ENCODE measurements around the gene CD151. TPM values are rescaled to one million over a fixed set of nuclear protein-coding genes. Genes with fewer than 3 reads are reported as not detected.

CD151 gene
- total and polyA plus RNA-seq, 4 donors = 31.6 to 264 (median 124) TPM

- no peaks in the 10 kb centered on the region for H3K9me3 ChIP-seq (ENCODE audit: control insufficient read depth in 4 of 4, low read length in 3 of 4)
- TF ChIP-seq GABPA (IDR thresholded peaks at IDR 0.05 in 1 of 2, conservative IDR thresholded peaks at IDR 0.05 in 1 of 2) (no peak), REST (IDR thresholded peaks at IDR 0.05) (no peak), YY1 (IDR thresholded peaks at IDR 0.05) (no peak), FOXA1 (IDR thresholded peaks at IDR 0.05) (no peak), JUND (IDR thresholded peaks at IDR 0.05) (no peak), FOXA2 (IDR thresholded peaks at IDR 0.05) (no peak), RXRA (IDR thresholded peaks at IDR 0.05) (no peak), MAX (IDR thresholded peaks at IDR 0.05) (no peak), TAF1 (conservative IDR thresholded peaks at IDR 0.05) (no peak), NR2F2 (IDR thresholded peaks at IDR 0.05) (no peak)
- TF ChIP-seq, protein P1, sequence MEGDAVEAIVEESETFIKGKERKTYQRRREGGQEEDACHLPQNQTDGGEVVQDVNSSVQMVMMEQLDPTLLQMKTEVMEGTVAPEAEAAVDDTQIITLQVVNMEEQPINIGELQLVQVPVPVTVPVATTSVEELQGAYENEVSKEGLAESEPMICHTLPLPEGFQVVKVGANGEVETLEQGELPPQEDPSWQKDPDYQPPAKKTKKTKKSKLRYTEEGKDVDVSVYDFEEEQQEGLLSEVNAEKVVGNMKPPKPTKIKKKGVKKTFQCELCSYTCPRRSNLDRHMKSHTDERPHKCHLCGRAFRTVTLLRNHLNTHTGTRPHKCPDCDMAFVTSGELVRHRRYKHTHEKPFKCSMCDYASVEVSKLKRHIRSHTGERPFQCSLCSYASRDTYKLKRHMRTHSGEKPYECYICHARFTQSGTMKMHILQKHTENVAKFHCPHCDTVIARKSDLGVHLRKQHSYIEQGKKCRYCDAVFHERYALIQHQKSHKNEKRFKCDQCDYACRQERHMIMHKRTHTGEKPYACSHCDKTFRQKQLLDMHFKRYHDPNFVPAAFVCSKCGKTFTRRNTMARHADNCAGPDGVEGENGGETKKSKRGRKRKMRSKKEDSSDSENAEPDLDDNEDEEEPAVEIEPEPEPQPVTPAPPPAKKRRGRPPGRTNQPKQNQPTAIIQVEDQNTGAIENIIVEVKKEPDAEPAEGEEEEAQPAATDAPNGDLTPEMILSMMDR (IDR thresholded peaks at IDR 0.05; ENCODE audit: low read depth, low read length, missing input control) = no peak
- H3K27ac ChIP-seq (ENCODE audit: low read depth in 1 of 2, low read length in 2 of 2) = no peak overlapping the region
- no peak for DNase-seq (ENCODE audit: low spot score)
- 97% methylated on average over 30 of the region's 30 CpGs for WGBS
- H3K4me1 ChIP-seq (ENCODE audit: control insufficient read depth in 4 of 4, insufficient read depth in 4 of 4, low read length in 3 of 4) = peaks cover 17 to 38% (median 29%) of the 10 kb centered on the region in 4 donors
- H3K9ac ChIP-seq (ENCODE audit: low read depth in 1 of 2, low read length in 2 of 2) = no peak overlapping the region
- no peak overlapping the region for H3K4me3 ChIP-seq (ENCODE audit: low read depth in 1 of 3, low read length in 3 of 3)
- H3K36me3 ChIP-seq (ENCODE audit: control insufficient read depth in 4 of 4, insufficient read depth in 3 of 4, low read depth in 1 of 4, low read length in 3 of 4) = peaks cover 0 to 5% (median 1%) of the 10 kb centered on the region in 4 donors
- H3K27me3 ChIP-seq (ENCODE audit: control insufficient read depth in 4 of 4, insufficient read depth in 4 of 4, low read length in 3 of 4) = no peaks in the 10 kb centered on the region
These were observed 32.3 kb upstream of the CD151 start for GRCh38 chr11:800473-800872.

DNA sequence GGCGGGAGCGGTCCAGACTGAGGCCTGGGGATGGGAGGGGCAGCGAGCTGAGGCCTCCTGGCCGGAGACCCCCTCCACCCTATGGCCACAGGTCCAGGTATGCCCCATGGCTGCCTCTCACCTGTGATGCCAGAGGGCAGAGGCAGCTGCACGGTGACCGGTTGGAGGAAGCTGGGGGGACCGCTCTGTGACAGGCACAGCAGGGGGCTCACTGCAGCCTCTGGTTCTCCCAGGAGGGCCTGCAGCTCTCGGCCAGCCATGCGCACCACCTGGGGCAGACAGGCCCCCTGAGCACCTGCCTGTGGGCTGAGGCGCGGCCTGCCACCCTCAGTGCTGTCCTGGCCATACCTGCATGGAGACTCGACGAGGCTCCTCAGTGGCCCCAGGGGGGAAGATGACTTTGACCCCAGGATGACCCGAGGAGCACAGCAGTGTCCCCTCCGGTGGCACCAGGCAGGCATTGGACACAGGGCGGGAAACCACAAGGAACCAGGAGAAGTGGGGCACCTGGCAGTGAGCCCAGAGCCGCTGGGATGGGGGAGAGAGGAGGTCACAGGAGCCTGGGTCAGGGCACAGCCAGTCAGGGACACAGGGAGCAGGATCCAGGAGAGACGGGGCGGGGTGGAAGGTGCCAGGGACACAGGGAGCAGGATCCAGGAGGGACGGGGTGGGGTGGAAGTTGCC, 31.5 kb upstream of the CD151 start:
- H3K27ac ChIP-seq (ENCODE audit: low read depth in 1 of 2, low read length in 2 of 2) = no peak overlapping the region
- WGBS = 95% methylated on average over 20 of the region's 20 CpGs

More for the DNA sequence above, 31.5 kb upstream of the CD151 start:
- Histone ChIP-seq H3K27me3 (ENCODE audit: control insufficient read depth in 4 of 4, insufficient read depth in 4 of 4, low read length in 3 of 4) (no peaks in the 10 kb centered on the region), H3K4me3 (ENCODE audit: low read depth in 1 of 3, low read length in 3 of 3) (no peak overlapping the region), H3K9ac (ENCODE audit: low read depth in 1 of 2, low read length in 2 of 2) (no peak overlapping the region), H3K4me1 (ENCODE audit: control insufficient read depth in 4 of 4, insufficient read depth in 4 of 4, low read length in 3 of 4) (peaks cover 18 to 34% (median 26%) of the 10 kb centered on the region in 4 donors), H3K36me3 (ENCODE audit: control insufficient read depth in 4 of 4, insufficient read depth in 3 of 4, low read depth in 1 of 4, low read length in 3 of 4) (peaks cover 0 to 5% (median 1%) of the 10 kb centered on the region in 4 donors), H3K9me3 (ENCODE audit: control insufficient read depth in 4 of 4, low read length in 3 of 4) (no peaks in the 10 kb centered on the region)
- no peak for DNase-seq (ENCODE audit: low spot score)
- TF ChIP-seq FOXA2 (IDR thresholded peaks at IDR 0.05) = no peak
- no peak for TF ChIP-seq RAD21 (IDR thresholded peaks at IDR 0.05)
- no peak for TF ChIP-seq MAX (IDR thresholded peaks at IDR 0.05)
- TF ChIP-seq HNF4A (conservative IDR thresholded peaks at IDR 0.05) = no peak
- no peak for TF ChIP-seq TAF1 (conservative IDR thresholded peaks at IDR 0.05)
- no peak for TF ChIP-seq NR2F2 (IDR thresholded peaks at IDR 0.05)
- no peak for TF ChIP-seq JUND (IDR thresholded peaks at IDR 0.05)

Data from liver (tissue), 9 donors.